IPS-11a (cell line): Measurements from ENCODE around the gene UGT1A8.
"Not testable (repeated sequence)": the region's sequence is repeated elsewhere in the genome, so short reads cannot be mapped to it uniquely, and the experiment has no call there.

Source experiments
- H3K4me3 ChIP-seq: one replicate; pipeline ENCODE4 v1.5.1; 2013; ENCODE audit warnings: low read depth, low read length, control low read depth

UGT1A8 gene

GRCh38 chr2:233617476-233617875 is at the start of gene UGT1A8:
Gene UGT1A8, plus strand, starts transcription at chr2:233617633. Its CDS starts 75 bp downstream, at chr2:233617708.
- not testable (repeated sequence) for H3K4me3 ChIP-seq

GRCh38 chr2:233571001-233571400 is 46.4 kb upstream of the UGT1A8 start:
- H3K4me3 ChIP-seq = no peak overlapping the region

GRCh38 chr2:233571462-233571861 is 46.0 kb upstream of the UGT1A8 start:
- H3K4me3 ChIP-seq = no peak overlapping the region

- H3K4me3 ChIP-seq = no peak overlapping the region
Measured at GRCh38 chr2:233572468-233572867, 45.0 kb upstream of the UGT1A8 start.

- H3K4me3 ChIP-seq = not testable (repeated sequence)
Measured at GRCh38 chr2:233577341-233577740, 40.1 kb upstream of the UGT1A8 start.

GRCh38 chr2:233583217-233583965 is 34.0 kb upstream of the UGT1A8 start:
- not testable (repeated sequence) for H3K4me3 ChIP-seq

- H3K4me3 ChIP-seq = no peak overlapping the region
Measured at GRCh38 chr2:233584210-233584609, 33.2 kb upstream of the UGT1A8 start.

GRCh38 chr2:233588400-233588799 is 29.0 kb upstream of the UGT1A8 start:
- H3K4me3 ChIP-seq = no peak overlapping the region

GRCh38 chr2:233592706-233593105 is 24.7 kb upstream of the UGT1A8 start:
- not testable (repeated sequence) for H3K4me3 ChIP-seq

GRCh38 chr2:233593201-233593600 is 24.2 kb upstream of the UGT1A8 start:
- no peak overlapping the region for H3K4me3 ChIP-seq

GRCh38 chr2:233597522-233597921 is 19.9 kb upstream of the UGT1A8 start:
- H3K4me3 ChIP-seq = no peak overlapping the region

GRCh38 chr2:233598952-233599351 is 18.5 kb upstream of the UGT1A8 start:
- H3K4me3 ChIP-seq = no peak overlapping the region

- no peak overlapping the region for H3K4me3 ChIP-seq
Measured at GRCh38 chr2:233600386-233600785, 17.0 kb upstream of the UGT1A8 start.

GRCh38 chr2:233602076-233602475 is 15.4 kb upstream of the UGT1A8 start:
- H3K4me3 ChIP-seq = no peak overlapping the region

GRCh38 chr2:233603520-233603919 is 13.9 kb upstream of the UGT1A8 start:
- no peak overlapping the region for H3K4me3 ChIP-seq

GRCh38 chr2:233604826-233605225 is 12.6 kb upstream of the UGT1A8 start:
- no peak overlapping the region for H3K4me3 ChIP-seq

- no peak overlapping the region for H3K4me3 ChIP-seq
Measured at GRCh38 chr2:233605680-233606079, 11.8 kb upstream of the UGT1A8 start.

GRCh38 chr2:233611284-233611683 is 6.1 kb upstream of the UGT1A8 start:
- no peak overlapping the region for H3K4me3 ChIP-seq

- H3K4me3 ChIP-seq = no peak overlapping the region
Measured at GRCh38 chr2:233620204-233620603, 2.8 kb downstream of the UGT1A8 start.

GRCh38 chr2:233621863-233622262 is 4.4 kb downstream of the UGT1A8 start:
- H3K4me3 ChIP-seq = not testable (repeated sequence)

- H3K4me3 ChIP-seq = no peak overlapping the region
Measured at GRCh38 chr2:233627331-233628025, 10.0 kb downstream of the UGT1A8 start.

- H3K4me3 ChIP-seq = not testable (repeated sequence)
Measured at GRCh38 chr2:233636306-233636705, 18.9 kb downstream of the UGT1A8 start, which contains the start of gene UGT1A10. Gene UGT1A10, plus strand, starts transcription at chr2:233636448. Its CDS starts 75 bp downstream, at chr2:233636523.
